Neural cell (in vitro differentiated cells): ENCODE data around the gene TACC3. TPM values are rescaled to one million over a fixed set of nuclear protein-coding genes. Genes with fewer than 3 reads are reported as not detected.

ENCODE experiments used
- H2AFZ ChIP-seq: fragments of 200-600, 300-800 bp; sonication (generic), shearing (Covaris generic); 2 replicates; pipeline ENCODE4 v1.6.0; 2014; ENCODE audit warnings: low read depth, mild to moderate bottlenecking, antibody characterized with exemption, low read length, moderate library complexity
- H3F3A ChIP-seq: fragments of 200-600 bp; shearing (Covaris generic); 2 replicates; pipeline ENCODE4 v1.6.1; 2016; ENCODE audit warnings: mild to moderate bottlenecking, moderate library complexity, mixed read lengths, antibody characterized with exemption, low read length; ENCODE audit not compliant: insufficient read depth, poor library complexity, severe bottlenecking
- H3K27ac ChIP-seq: fragments of 200-600, 300-800 bp; sonication (generic), shearing (Covaris generic); 2 replicates; pipeline ENCODE4 v1.5.1; 2014; ENCODE audit warnings: mild to moderate bottlenecking, low read length, moderate library complexity
- H3K27me3 ChIP-seq: fragments of 300-800, 200-600 bp; sonication (generic), shearing (Covaris generic); 2 replicates; pipeline ENCODE4 v1.6.0; 2014; ENCODE audit warnings: mild to moderate bottlenecking, low read depth, low read length, moderate library complexity; ENCODE audit not compliant: insufficient read depth
- H3K36me3 ChIP-seq: fragments of 300-800, 200-600 bp; sonication (generic), shearing (Covaris generic); 2 replicates; pipeline ENCODE4 v1.5.1; 2014; ENCODE audit warnings: mild to moderate bottlenecking, antibody characterized with exemption, low read length, moderate library complexity; ENCODE audit not compliant: insufficient read depth
- H3K4me2 ChIP-seq: fragments of 300-800, 200-600 bp; sonication (generic), shearing (Covaris generic); 2 replicates; pipeline ENCODE4 v1.6.0; 2014; ENCODE audit warnings: mild to moderate bottlenecking, low read length
- H3K4me3 ChIP-seq: fragments of 300-800, 200-600 bp; sonication (generic), shearing (Covaris generic); 2 replicates; pipeline ENCODE4 v1.5.1; 2014; ENCODE audit warnings: mild to moderate bottlenecking, low read length, moderate library complexity
- H3K79me2 ChIP-seq: fragments of 200-600 bp; shearing (Covaris generic); replicated peaks from 2 replicates; pipeline ENCODE4 v1.6.0; 2014; ENCODE audit warnings: mild to moderate bottlenecking, low read length, moderate library complexity; ENCODE audit not compliant: insufficient read depth
- H3K9ac ChIP-seq: fragments of 300-800, 200-600 bp; sonication (generic), shearing (Covaris generic); 2 replicates; pipeline ENCODE4 v1.6.1; 2016; ENCODE audit warnings: mild to moderate bottlenecking, low read length, mixed read lengths
- H3K9me2 ChIP-seq: fragments of 200-600 bp; shearing (Covaris generic); 2 replicates; pipeline ENCODE4 v1.6.1; 2016; ENCODE audit warnings: mild to moderate bottlenecking, low read length, mixed read lengths; ENCODE audit not compliant: insufficient read depth
- H3K9me3 ChIP-seq: fragments of 200-600, 300-800 bp; sonication (generic), shearing (Covaris generic); 2 replicates; pipeline ENCODE4 v1.6.1; 2016; ENCODE audit warnings: mild to moderate bottlenecking, mixed run types, low read length, moderate library complexity, mixed read lengths
- H4K20me1 ChIP-seq: fragments of 200-600 bp; shearing (Covaris generic); 2 replicates; pipeline ENCODE4 v1.6.1; 2016; ENCODE audit warnings: mild to moderate bottlenecking, mixed run types; ENCODE audit not compliant: insufficient read depth
- CTCF ChIP-seq: fragments of 450-650 bp; IDR thresholded peaks from 2 replicates; pipeline ENCODE4 v1.5.1; 2014; ENCODE audit warnings: antibody characterized with exemption, mild to moderate bottlenecking, moderate library complexity; ENCODE audit not compliant: poor library complexity, severe bottlenecking
- EP300 ChIP-seq: fragments of 450-650 bp; conservative IDR thresholded peaks from 2 replicates; pipeline ENCODE4 v1.6.1; 2014; ENCODE audit warnings: antibody characterized with exemption, mild to moderate bottlenecking, moderate library complexity; ENCODE audit not compliant: poor library complexity, severe bottlenecking
- EZH2 ChIP-seq: fragments of 200-600, 300-800 bp; shearing (Covaris generic), sonication (generic); IDR thresholded peaks from 2 replicates; pipeline ENCODE4 v1.6.1; 2014; ENCODE audit warnings: antibody characterized with exemption, low read length, borderline replicate concordance, mild to moderate bottlenecking; ENCODE audit not compliant: insufficient read depth, poor library complexity, severe bottlenecking
- MXI1 ChIP-seq: fragments of 450-650 bp; conservative IDR thresholded peaks from 2 replicates; pipeline ENCODE4 v1.6.1; 2014; ENCODE audit warnings: antibody characterized with exemption, mild to moderate bottlenecking; ENCODE audit not compliant: poor library complexity, severe bottlenecking
- POLR2AphosphoS5 ChIP-seq: IDR thresholded peaks from 2 replicates; pipeline ENCODE4 v1.6.1; 2012
- RAD21 ChIP-seq: fragments of 450-650 bp; conservative IDR thresholded peaks from 2 replicates; pipeline ENCODE4 v1.6.1; 2014; ENCODE audit warnings: antibody characterized with exemption, mild to moderate bottlenecking, moderate library complexity
- SMC3 ChIP-seq: fragments of 450-650 bp; conservative IDR thresholded peaks from 2 replicates; pipeline ENCODE4 v1.6.1; 2014; ENCODE audit warnings: antibody characterized with exemption, mild to moderate bottlenecking, moderate library complexity; ENCODE audit not compliant: poor library complexity
- TAF1 ChIP-seq: IDR thresholded peaks from 2 replicates; pipeline ENCODE4 v1.6.1; 2012; ENCODE audit warnings: low read depth
- polyA plus RNA-seq: library from polyadenylated mRNA; depleted of rRNA; stranded (reverse); fragments of >200 nt; gene quantifications from 2 replicates; pipeline ENCODE4 v1.2.3, GENCODE V29; 2014
- TF ChIP-seq, protein P1 (sequence below): IDR thresholded peaks from 2 replicates; pipeline ENCODE4 v1.6.1; 2012; ENCODE audit warnings: borderline replicate concordance

The TACC3 gene
- polyA plus RNA-seq, 1 donor from 2014 or later = 2.6 TPM

DNA sequence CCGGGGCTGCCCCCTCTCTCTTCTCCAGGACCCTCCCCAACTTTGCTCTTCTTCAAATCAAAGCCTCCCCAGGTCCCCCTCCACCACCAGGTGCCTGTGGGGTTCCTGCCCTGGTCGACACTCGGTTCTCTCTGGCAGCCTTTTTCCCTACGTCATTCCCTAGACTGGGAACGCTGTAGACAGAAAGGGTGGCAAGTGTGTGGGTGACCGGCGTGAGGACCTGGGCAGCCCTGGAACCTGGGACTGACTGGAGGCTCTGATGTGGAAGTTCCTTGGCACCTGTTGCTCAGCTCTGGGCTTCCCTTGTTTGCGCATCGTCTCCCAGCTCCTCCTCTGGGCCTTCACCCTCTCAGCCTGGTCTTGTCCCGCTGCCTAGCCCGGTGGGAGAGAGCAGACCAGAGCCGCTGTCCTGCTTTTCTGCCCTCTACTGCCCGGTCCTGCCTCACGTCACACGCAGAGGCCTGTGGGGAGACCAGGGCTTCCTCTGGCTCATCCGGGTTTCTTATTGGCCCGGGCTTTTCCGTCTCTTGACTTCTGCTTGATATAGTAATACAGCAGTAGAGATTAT, 1.3 kb downstream of the TACC3 start:
- no peak overlapping the region for H3K4me2 ChIP-seq
- TF ChIP-seq EP300 (no peak), SMC3 (no peak), POLR2AphosphoS5 (no peak), MXI1 (no peak), RAD21 (no peak), CTCF (no peak)
- TF ChIP-seq, protein P1, sequence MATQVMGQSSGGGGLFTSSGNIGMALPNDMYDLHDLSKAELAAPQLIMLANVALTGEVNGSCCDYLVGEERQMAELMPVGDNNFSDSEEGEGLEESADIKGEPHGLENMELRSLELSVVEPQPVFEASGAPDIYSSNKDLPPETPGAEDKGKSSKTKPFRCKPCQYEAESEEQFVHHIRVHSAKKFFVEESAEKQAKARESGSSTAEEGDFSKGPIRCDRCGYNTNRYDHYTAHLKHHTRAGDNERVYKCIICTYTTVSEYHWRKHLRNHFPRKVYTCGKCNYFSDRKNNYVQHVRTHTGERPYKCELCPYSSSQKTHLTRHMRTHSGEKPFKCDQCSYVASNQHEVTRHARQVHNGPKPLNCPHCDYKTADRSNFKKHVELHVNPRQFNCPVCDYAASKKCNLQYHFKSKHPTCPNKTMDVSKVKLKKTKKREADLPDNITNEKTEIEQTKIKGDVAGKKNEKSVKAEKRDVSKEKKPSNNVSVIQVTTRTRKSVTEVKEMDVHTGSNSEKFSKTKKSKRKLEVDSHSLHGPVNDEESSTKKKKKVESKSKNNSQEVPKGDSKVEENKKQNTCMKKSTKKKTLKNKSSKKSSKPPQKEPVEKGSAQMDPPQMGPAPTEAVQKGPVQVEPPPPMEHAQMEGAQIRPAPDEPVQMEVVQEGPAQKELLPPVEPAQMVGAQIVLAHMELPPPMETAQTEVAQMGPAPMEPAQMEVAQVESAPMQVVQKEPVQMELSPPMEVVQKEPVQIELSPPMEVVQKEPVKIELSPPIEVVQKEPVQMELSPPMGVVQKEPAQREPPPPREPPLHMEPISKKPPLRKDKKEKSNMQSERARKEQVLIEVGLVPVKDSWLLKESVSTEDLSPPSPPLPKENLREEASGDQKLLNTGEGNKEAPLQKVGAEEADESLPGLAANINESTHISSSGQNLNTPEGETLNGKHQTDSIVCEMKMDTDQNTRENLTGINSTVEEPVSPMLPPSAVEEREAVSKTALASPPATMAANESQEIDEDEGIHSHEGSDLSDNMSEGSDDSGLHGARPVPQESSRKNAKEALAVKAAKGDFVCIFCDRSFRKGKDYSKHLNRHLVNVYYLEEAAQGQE = no peak
- H3K36me3 ChIP-seq = no peaks in the 10 kb centered on the region
- no peak overlapping the region for H3K4me3 ChIP-seq
- no peak overlapping the region for H2AFZ ChIP-seq
- no peaks in the 10 kb centered on the region for H4K20me1 ChIP-seq
- no peaks in the 10 kb centered on the region for H3K27me3 ChIP-seq
- no peak overlapping the region for H3K27ac ChIP-seq
- H3K9ac ChIP-seq = no peak overlapping the region
- no peaks in the 10 kb centered on the region for H3F3A ChIP-seq
- H3K9me2 ChIP-seq = no peaks in the 10 kb centered on the region
- no peaks in the 10 kb centered on the region for H3K9me3 ChIP-seq
- H3K79me2 ChIP-seq = peaks cover 20% of the 10 kb centered on the region

DNA sequence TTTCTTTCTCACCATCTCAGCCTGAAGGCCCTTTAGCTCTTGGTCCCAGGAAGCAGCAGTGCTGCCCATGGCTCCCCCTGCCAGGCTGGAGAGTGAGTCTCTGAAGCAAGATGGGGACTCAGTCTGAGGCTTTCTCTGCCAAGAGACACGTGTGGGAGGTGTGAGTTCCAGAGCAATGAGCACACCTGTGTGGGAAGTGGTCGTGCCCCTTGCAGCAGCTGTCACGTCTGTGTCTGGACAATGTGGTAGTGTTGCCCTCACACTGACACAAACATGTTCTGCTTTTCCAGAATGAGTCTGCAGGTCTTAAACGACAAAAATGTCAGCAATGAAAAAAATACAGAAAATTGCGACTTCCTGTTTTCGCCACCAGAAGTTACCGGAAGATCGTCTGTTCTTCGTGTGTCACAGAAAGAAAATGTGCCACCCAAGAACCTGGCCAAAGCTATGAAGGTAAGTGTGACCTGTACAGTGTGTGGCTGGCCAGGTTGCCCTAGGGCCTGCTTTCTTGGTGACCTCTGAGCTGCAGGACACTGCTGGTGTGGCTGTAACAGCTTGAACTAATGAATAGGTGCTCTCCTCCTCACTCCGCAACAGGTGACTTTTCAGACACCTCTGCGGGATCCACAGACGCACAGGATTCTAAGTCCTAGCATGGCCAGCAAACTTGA, 1.9 kb downstream of the TACC3 start:
- no peak overlapping the region for H3K27ac ChIP-seq
- peaks cover 20% of the 10 kb centered on the region for H3K79me2 ChIP-seq

More for the DNA sequence above, 1.9 kb downstream of the TACC3 start:
- H3K9me3 ChIP-seq = no peaks in the 10 kb centered on the region
- no peaks in the 10 kb centered on the region for H3K27me3 ChIP-seq
- no peak overlapping the region for H3K4me2 ChIP-seq
- H3K4me3 ChIP-seq = no peak overlapping the region
- no peak overlapping the region for H3K9ac ChIP-seq
- H3F3A ChIP-seq = no peaks in the 10 kb centered on the region
- no peak overlapping the region for H2AFZ ChIP-seq
- TF ChIP-seq RAD21 (no peak), POLR2AphosphoS5 (no peak), MXI1 (no peak), TAF1 (no peak), EP300 (no peak), SMC3 (no peak), CTCF (no peak), EZH2 (no peak)
- TF ChIP-seq, protein P1 = no peak
- H4K20me1 ChIP-seq = no peaks in the 10 kb centered on the region
- no peaks in the 10 kb centered on the region for H3K9me2 ChIP-seq
- H3K36me3 ChIP-seq = no peaks in the 10 kb centered on the region
